HepG2 (cell line): ENCODE measurements around the gene ADGRG1. TPM values are rescaled to one million over a fixed set of nuclear protein-coding genes. Genes with fewer than 3 reads are reported as not detected.

Experiments
- ATF4 ChIP-seq, 2 experiments: fragments of 450-650 bp in 1 of 2; sonication (generic) in 1 of 2; formaldehyde crosslinking; IDR thresholded peaks; 2 replicates each; pipeline versions ENCODE4 v1.5.0 to v1.8.0; 2020 to 2022; ENCODE audit warnings: mild to moderate bottlenecking in 1 of 2, missing genetic modification reagents in 1 of 2
- CEBPG ChIP-seq: IDR thresholded peaks from 2 replicates; pipeline ENCODE4 v1.6.1; 2016
- CENPBD1 ChIP-seq: sonication (generic); formaldehyde crosslinking; IDR thresholded peaks from 2 replicates; pipeline ENCODE4 v1.8.0; 2022; ENCODE audit warnings: missing genetic modification reagents, low read depth, mild to moderate bottlenecking, borderline replicate concordance
- CENPT ChIP-seq: sonication (generic); formaldehyde crosslinking; IDR thresholded peaks from 2 replicates; pipeline ENCODE4 v1.8.0; 2022; ENCODE audit warnings: low read depth, mild to moderate bottlenecking, moderate library complexity, missing genetic modification reagents
- ELF4 ChIP-seq: sonication (generic); formaldehyde crosslinking; IDR thresholded peaks from 2 replicates; pipeline ENCODE4 v1.5.0; 2020; ENCODE audit warnings: missing genetic modification reagents, mild to moderate bottlenecking, moderate library complexity, borderline replicate concordance
- HMG20A ChIP-seq: IDR thresholded peaks from 2 replicates; pipeline ENCODE4 v1.6.1; 2016; ENCODE audit warnings: borderline replicate concordance
- MED1 ChIP-seq: sonication (generic); formaldehyde crosslinking; IDR thresholded peaks from 2 replicates; pipeline ENCODE4 v1.4.0; 2020; ENCODE audit warnings: missing genetic modification reagents
- MEIS1 ChIP-seq: sonication (generic); formaldehyde crosslinking; IDR thresholded peaks from 2 replicates; pipeline ENCODE4 v1.9.0; 2021; ENCODE audit warnings: mild to moderate bottlenecking, missing genetic modification reagents, moderate library complexity, borderline replicate concordance
- MYNN ChIP-seq: sonication (generic); formaldehyde crosslinking; IDR thresholded peaks from 2 replicates; pipeline ENCODE4 v1.4.0; 2020; ENCODE audit warnings: mild to moderate bottlenecking, low read depth, missing genetic modification reagents
- PHF21A ChIP-seq: sonication (generic); formaldehyde crosslinking; IDR thresholded peaks from 2 replicates; pipeline ENCODE4 v1.5.0; 2020; ENCODE audit warnings: mild to moderate bottlenecking, missing genetic modification reagents
- POGK ChIP-seq: sonication (generic); formaldehyde crosslinking; conservative IDR thresholded peaks from 2 replicates; pipeline ENCODE4 v1.8.0; 2022; ENCODE audit warnings: mild to moderate bottlenecking, moderate library complexity, missing genetic modification reagents
- POLR2AphosphoS5 ChIP-seq: IDR thresholded peaks from 2 replicates; pipeline ENCODE4 v1.6.1; 2012; ENCODE audit warnings: low read depth, low read length
- PPARG ChIP-seq: conservative IDR thresholded peaks from 2 replicates; pipeline ENCODE4 v1.6.1; 2016; ENCODE audit warnings: missing biosample characterization, missing genetic modification reagents
- SIX4 ChIP-seq: sonication (generic); formaldehyde crosslinking; IDR thresholded peaks from 2 replicates; pipeline ENCODE4 v1.4.0; 2020; ENCODE audit warnings: missing genetic modification reagents
- SNAI1 ChIP-seq: sonication (generic); formaldehyde crosslinking; IDR thresholded peaks from 2 replicates; pipeline ENCODE4 v1.5.0; 2020; ENCODE audit warnings: mild to moderate bottlenecking, missing genetic modification reagents, borderline replicate concordance
- TAF15 ChIP-seq: fragments of 200-400 bp; formaldehyde crosslinking; IDR thresholded peaks from one replicate; pipeline ENCODE4 v1.6.1; 2018; ENCODE audit warnings: mild to moderate bottlenecking, low read depth, low read length; ENCODE audit not compliant: poor library complexity, severe bottlenecking
- ZGPAT ChIP-seq: IDR thresholded peaks from 2 replicates; pipeline ENCODE4 v1.6.1; 2016; ENCODE audit warnings: mild to moderate bottlenecking
- ZNF260 ChIP-seq: sonication (generic); formaldehyde crosslinking; IDR thresholded peaks from 2 replicates; pipeline ENCODE4 v1.4.0; 2020; ENCODE audit warnings: missing genetic modification reagents, low read depth, mild to moderate bottlenecking, borderline replicate concordance
- ZNF281 ChIP-seq: sonication (generic); formaldehyde crosslinking; IDR thresholded peaks from 2 replicates; pipeline ENCODE4 v1.4.0; 2020; ENCODE audit warnings: missing genetic modification reagents, borderline replicate concordance
- ZNF83 ChIP-seq: sonication (generic); formaldehyde crosslinking; IDR thresholded peaks from 2 replicates; pipeline ENCODE4 v1.4.0; 2020; ENCODE audit warnings: missing genetic modification reagents, mild to moderate bottlenecking, borderline replicate concordance
- polyA plus RNA-seq, 8 experiments: library from polyadenylated mRNA; depleted of rRNA in 3 of 8; stranded (reverse) in 7 of 8; unstranded in 1 of 8; fragments of >200 nt; fragmentation: Illumina TruSeq in 4 of 8; extraction: Trizol in 4 of 8; gene quantifications; 2 replicates each; pipeline versions ENCODE4 v1.2.1 to v1.2.3, GENCODE V29; 2011 to 2016; ENCODE audit warnings: low read depth in 4 of 8, missing spikeins in 1 of 8, mixed read lengths in 1 of 8; ENCODE audit not compliant: insufficient read depth in 1 of 8
- total RNA-seq, 5 experiments: library from RNA; depleted of rRNA; stranded (reverse); fragments of >200 nt; fragmentation: Illumina TruSeq; extraction: Trizol; gene quantifications; 2 replicates each; pipeline ENCODE4 v1.2.3, GENCODE V29; 2016; ENCODE audit warnings: low read depth in 1 of 5

The ADGRG1 gene
- total and polyA plus RNA-seq, 2 of the 13 experiments (the other 11 are each of a cell fraction or from before 2014, with no cell fraction given), result 2.7 to 5.9 TPM

- TF ChIP-seq ZGPAT (CRISPR knock-in tag), result peak; percentile 61
- 0 out of 2 replicates have a peak, but pooled peaks have one; percentile 20 for TF ChIP-seq SIX4 (CRISPR knock-in tag)
- peak; percentile 71 for TF ChIP-seq POGK
- TF ChIP-seq ZNF260 (CRISPR knock-in tag), result no peak
- TF ChIP-seq HMG20A (CRISPR knock-in tag), result 0 out of 2 replicates have a peak, but pooled peaks have one; percentile 18
- TF ChIP-seq ZNF83 (CRISPR knock-in tag), result no peak
- no peak; the same call in 1 of the 2 replicates for TF ChIP-seq ELF4 (CRISPR knock-in tag)
- peak; percentile 91 for TF ChIP-seq POLR2AphosphoS5
- peak; percentile 76 for TF ChIP-seq MED1 (CRISPR knock-in tag)
- TF ChIP-seq MYNN (CRISPR knock-in tag), result no peak
- TF ChIP-seq ATF4 (CRISPR knock-in tag; IDR thresholded peaks at IDR 0.05), result peak in 1 of 2 experiments; percentile 67; a peak in 2 of 4 replicates
- TF ChIP-seq CENPBD1 (CRISPR knock-in tag), result no peak
- TF ChIP-seq ZNF281 (CRISPR knock-in tag), result no peak
- 0 out of 2 replicates have a peak, but pooled peaks have one; percentile 50 for TF ChIP-seq PPARG (CRISPR knock-in tag)
- no peak for TF ChIP-seq SNAI1 (CRISPR knock-in tag)
- no peak for TF ChIP-seq TAF15
- peak; percentile 55 for TF ChIP-seq CEBPG (CRISPR knock-in tag)
- TF ChIP-seq CENPT, result no peak
- TF ChIP-seq PHF21A (CRISPR knock-in tag), result peak; percentile 67
- TF ChIP-seq MEIS1, result peak; percentile 88
Observed at GRCh38 chr16:57704011-57704904, 75.8 kb downstream of the ADGRG1 start (continued).
